ENCODE results near the gene RUNX1.

Gene RUNX1

DNA sequence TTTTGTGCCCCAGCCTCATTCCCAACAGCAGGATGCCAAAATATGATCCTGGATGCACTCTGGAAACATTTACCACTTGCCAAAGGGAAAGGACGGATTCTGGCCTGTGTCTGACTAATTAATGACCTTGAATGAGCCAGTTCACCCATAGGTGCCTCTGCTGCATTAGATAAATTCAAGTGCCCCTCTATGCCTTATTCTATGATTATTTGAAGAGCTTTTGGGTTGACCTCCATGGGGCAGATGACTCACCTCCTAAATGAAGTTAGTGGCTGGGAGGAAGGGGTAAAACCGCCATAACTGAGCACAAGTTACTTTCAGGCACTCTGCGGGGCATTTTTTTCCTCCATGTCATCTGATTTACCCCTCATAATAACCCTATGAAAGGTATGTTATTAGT, 282.2 kb downstream of the RUNX1 start:
- no peak for DNase-seq (ENCODE audit: low read depth in 1 of 2, low spot score in 1 of 2)

DNA sequence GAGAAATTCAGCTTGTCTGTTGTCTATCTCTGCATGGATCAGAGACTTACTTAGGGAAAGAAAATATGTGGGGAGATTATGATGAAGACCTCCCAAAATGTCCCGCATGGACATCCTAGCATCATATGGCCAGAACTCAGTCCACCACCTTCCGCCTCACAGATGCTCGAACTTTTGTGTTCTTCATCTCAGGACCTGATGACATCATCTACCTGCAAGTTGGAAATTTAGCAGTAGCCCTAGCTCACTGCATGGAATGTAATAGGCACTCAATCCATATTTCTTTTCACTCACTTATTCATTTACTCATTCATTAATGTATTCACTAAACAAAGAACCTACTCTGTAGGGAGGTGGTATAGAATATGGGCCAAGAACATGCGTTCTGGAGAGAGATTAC, 283.5 kb downstream of the RUNX1 start:
- no peak for DNase-seq (ENCODE audit: low read depth in 1 of 2, low spot score in 1 of 2)

DNA sequence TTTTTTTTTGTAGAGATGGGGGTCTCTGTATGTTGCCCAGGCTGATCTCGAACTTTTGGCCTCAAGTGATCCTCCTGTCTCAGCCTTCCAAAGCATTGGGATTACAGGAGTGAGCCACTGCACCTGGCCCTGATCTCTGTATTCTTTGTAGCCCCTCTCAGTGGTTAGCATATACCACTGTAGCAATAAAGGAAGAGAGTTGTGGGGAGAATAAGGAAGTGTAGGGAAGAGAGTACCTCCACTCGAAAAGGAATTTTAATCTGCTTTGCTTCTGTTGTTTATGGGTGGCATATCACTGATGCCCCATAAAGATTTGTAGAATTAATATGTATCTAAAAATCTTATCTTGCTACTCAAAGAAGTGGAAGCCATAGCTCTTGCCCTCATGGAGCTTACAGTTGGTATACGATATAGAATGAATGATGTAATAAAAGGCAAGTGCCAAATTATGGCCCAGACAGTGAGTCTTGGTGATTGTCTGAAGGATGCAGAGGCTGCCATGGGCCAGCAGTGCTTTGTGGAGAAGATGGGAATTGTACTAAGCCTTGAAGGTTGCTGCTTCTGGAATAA, 284.3 kb downstream of the RUNX1 start:
- DNase-seq (ENCODE audit: low read depth in 1 of 2, low spot score in 1 of 2) = no peak

DNA sequence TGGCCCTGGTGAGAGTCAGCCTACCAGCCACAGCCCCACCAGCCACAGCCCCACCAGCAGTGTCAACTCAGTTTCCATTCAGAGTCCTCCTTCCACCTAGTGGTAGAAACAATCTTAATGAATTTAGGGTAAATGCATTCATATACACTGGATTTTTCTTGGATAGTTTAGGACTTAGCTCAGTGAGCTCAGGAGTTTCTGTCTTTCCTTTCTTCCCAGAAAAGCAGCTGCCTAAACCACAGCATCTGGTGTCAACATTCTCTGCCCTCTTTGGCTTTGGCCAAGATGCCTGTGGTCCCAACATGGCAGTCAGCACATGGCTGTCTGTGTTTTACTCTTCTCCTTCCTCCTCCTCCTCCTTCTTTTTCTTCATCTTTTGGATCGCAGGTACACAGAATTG, 286.3 kb downstream of the RUNX1 start:
- DNase-seq (ENCODE audit: low read depth in 1 of 2, low spot score in 1 of 2) = no peak

DNA sequence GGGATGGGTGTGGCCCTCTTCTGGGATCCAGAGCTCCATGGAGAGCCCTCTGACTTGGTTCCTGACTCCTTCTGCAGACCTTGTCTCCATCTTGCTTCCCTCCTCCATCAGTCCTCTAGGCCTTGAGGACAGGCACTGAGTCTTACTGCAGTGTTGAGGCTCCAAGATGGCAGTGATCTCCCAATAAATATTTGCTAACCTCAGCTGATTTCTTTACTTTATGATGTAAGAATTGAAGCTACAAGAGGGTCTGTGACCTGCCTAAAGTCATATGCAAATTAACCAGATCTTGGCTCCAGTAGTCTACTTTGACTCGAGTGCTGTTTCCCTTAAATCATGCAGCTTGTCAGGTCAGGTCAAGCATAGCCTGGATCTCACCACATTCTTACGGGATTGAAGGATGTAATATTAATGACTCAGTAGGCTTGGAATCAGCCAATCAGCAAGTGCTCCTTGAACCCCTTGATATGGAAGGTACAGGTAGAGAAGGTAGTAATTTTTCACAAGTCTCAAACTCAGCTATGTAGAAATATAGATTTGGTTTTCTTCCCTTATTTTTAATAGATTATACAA, 287.3 kb downstream of the RUNX1 start:
- DNase-seq (ENCODE audit: low read depth in 1 of 2, low spot score in 1 of 2) = no peak

DNA sequence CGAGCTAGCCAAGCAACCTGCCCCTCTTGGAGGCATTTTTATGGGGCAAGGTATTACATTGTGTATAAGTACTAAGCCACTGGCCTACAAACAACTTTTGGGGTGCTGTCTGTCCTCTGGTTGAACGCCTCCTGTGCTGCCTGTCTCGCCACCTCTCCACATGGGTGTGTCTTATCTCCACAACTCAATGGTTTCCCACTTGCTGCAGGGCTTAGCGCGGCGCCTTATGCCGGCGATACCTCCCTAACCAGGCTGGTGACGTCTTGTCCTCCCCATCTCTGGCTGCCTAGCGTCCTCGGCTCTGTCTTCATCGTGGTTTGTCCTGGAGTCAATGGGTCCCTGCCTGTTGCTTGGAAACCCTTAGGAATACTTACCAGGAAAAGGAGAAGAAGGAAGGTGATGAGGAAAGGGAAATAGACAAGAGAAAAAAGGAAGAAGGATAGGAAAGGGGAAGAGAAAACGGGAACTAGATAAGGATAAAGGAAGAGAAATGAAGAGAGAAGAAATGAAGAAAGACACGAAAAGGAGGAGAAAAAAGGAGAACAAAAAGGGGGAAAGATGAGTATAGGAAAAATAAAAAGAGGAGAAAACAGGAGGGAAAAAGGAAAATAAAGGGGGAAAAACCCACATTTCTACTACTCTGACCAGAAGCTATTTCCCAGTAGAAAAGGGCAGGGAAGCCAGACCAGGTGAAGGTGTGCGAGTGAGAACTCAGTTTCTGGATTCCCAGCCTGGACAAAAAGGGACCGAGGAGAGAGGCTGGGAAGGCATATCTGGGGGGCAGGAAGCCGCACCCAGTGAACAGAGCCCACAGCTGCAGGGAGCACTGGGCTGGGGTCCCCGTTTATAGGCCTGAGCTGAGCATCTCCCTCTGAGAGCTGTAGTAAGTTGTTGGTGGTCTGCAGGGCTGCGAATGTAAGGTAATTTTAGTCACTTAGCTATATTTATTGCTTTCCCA, 294.1 kb downstream of the RUNX1 start:
- DNase-seq (ENCODE audit: low read depth in 1 of 2, low spot score in 1 of 2) = no peak

DNA sequence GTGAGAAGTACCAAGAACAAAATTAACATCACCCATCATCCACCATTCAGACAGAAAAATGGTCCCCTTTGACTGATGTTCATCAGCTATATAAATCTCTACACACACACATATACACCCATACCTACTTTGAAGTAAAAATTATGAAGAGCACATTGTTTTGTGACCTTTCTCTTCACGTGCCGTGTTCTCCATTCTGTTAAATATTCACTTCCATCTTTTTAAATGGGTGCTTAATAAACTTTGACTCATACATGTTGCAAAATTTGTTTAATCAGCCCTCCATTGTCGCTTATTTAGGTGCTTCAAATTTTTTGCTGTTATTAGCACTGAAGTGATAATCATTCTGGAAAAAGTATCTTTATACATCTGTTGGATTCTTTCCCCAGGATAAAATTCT, 300.2 kb downstream of the RUNX1 start:
- DNase-seq (ENCODE audit: low read depth in 1 of 2, low spot score in 1 of 2) = no peak

DNA sequence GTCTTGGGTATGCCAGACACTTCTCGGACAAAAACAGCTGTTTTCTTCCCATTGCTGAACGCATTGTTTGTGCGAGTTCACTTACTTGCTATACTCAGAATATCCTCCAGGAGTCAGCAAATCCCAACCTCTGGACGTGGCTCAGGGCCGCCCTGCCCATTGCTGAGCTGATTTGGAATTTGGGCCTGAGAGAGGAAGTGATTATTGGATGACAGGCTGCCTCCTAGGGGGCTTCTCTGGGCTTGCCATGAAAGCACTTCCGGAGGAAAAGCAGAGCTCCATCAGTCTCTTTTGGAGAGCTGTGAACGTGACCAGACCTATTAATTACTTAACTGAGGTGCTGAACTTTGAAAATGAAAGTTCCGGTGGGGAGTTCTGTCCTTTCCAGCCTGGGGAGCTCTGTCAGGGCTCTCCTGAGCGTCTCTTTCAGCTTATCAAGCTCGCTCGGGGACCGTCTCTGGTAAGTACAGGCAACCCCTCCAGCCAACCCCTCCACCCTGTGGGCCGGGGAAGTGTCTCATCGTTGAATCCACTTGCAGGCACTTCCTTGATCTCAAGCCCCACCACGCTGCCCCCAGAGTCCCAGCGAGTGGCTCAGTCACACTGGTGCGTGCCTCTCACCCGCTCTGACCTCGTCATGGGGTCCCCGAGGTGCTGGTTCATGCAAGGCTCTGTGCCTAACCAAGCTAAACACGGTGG, 303.4 kb downstream of the RUNX1 start:
- DNase-seq (ENCODE audit: low read depth in 1 of 2, low spot score in 1 of 2) = peak; percentile 24 to 46

DNA sequence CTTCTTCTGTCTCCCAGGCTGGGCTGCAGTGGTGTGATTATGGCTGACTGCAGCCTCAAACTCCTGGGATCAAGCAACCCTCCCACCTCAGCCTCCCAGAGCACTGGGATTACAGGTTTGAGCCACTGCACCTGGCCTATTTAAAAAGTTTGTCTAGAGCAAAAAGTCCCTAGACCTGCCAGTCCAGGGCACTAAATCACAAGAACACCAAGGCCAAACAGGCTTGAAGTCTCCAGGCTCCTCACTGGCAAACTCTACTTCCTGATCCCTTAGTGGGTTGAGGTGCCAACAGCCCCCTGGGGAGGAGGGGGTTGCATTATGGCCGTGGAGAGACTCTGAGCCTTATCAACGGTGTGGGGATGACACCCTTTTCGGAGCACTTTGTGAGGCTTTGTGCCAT, 304.3 kb downstream of the RUNX1 start:
- no peak for DNase-seq (ENCODE audit: low read depth in 1 of 2, low spot score in 1 of 2)

DNA sequence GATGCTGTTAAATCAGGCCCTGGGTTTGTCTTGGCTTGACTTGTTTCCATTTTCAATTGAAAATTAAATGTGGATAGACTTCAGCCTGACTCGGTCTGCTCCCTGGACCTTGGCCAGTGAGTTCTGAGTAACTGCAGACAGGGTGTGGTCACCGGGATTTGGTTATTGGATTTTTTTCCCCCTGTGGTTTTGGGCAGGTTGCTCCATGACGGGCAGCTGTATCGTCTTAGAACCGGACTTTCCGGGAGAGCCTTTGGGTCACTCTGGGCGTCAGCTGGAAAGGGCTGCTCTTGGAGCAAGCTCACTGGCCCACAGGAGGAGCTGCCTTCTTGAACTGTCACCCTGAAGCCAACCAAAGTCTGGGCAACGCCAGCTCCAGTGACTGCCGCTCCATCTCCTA, 305.3 kb downstream of the RUNX1 start:
- DNase-seq (ENCODE audit: low read depth in 1 of 2, low spot score in 1 of 2) = no peak

DNA sequence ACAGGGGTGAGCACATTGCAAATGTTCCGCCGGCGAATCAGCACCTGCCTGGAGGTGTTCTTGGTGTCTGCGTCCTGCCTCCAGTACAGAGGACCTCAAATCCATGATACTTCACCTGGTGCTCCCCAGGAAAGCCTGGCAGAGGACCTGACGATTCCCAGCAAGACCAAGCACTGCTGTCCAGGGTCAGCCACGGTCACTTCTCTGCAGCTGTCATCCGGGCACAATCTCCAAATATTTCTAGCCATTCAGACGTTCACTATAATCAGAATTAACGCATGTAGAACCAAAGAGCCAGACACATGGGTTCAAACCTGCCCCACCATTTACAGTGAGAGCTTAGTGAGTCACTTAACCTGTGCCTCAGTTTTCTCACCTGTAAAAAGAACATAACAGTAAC, 305.8 kb downstream of the RUNX1 start:
- no peak for DNase-seq (ENCODE audit: low read depth in 1 of 2, low spot score in 1 of 2)

DNA sequence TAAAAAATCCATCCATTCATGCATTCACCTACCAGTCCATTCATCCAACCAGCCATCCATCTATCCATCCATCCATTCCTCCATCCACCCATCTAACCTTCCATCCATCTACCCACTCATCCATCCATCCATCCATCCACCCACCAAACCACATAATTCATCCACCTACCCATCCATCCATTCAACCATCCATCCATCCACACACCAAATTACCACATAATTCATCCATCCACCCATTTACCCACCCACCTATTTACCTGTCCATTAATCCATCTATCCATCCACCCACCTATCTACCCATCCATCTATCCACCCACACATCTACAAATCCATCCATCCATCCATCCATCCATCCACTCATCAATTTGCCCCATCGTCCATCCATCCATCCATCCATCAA, 308.9 kb downstream of the RUNX1 start:
- DNase-seq (ENCODE audit: low read depth in 1 of 2, low spot score in 1 of 2) = no peak
